Neutrophil (primary cell): ENCODE data around the gene VSIG8.

Source experiments
- H3K27ac ChIP-seq: fragments of 200-600 bp; sonication (generic); 2 replicates; pipeline ENCODE4 v1.5.1; 2016; ENCODE audit warnings: mild to moderate bottlenecking, moderate library complexity
- H3K27me3 ChIP-seq: fragments of 200-600 bp; sonication (generic); 2 replicates; pipeline ENCODE4 v1.6.0; 2016; ENCODE audit warnings: mild to moderate bottlenecking
- H3K36me3 ChIP-seq: fragments of 200-600 bp; sonication (generic); 2 replicates; pipeline ENCODE4 v1.5.1; 2017
- H3K4me1 ChIP-seq, 2 experiments: fragments of 200-600 bp in 1 of 2; sonication (generic) in 1 of 2; 1 replicate in 1 of 2; 2 replicates in 1 of 2; pipeline versions ENCODE4 v1.5.1 to v1.6.1; 2013 to 2016; ENCODE audit warnings: low read depth in 1 of 2, low read length in 1 of 2, mild to moderate bottlenecking in 1 of 2, moderate library complexity in 1 of 2; ENCODE audit not compliant: control insufficient read depth in 1 of 2, insufficient read depth in 1 of 2
- H3K4me3 ChIP-seq, 2 experiments: fragments of 200-600 bp in 1 of 2; sonication (generic) in 1 of 2; 1 replicate in 1 of 2; 2 replicates in 1 of 2; pipeline ENCODE4 v1.5.1; 2013 to 2016; ENCODE audit warnings: low read depth in 1 of 2, low read length in 1 of 2, mild to moderate bottlenecking in 1 of 2, moderate library complexity in 1 of 2
- H3K9me3 ChIP-seq: fragments of 200-600 bp; sonication (generic); 2 replicates; pipeline ENCODE4 v1.5.1; 2016
- CTCF ChIP-seq: fragments of 200-600 bp; sonication (generic); IDR thresholded peaks from 2 replicates; pipeline ENCODE4 v1.5.1; 2016; ENCODE audit warnings: antibody characterized with exemption

VSIG8 gene

GRCh38 chr1:159873530-159874143 lies 11.2 kb upstream of the VSIG8 start:
- no peaks in the 10 kb centered on the region for H3K27me3 ChIP-seq
- TF ChIP-seq CTCF = no peak
- H3K9me3 ChIP-seq = no peaks in the 10 kb centered on the region
- H3K27ac ChIP-seq = no peak overlapping the region
- H3K4me1 ChIP-seq = peaks cover 7 to 12% of the 10 kb centered on the region in 2 experiments
- no peaks in the 10 kb centered on the region for H3K36me3 ChIP-seq
- no peak overlapping the region for H3K4me3 ChIP-seq

- no peak for TF ChIP-seq CTCF
- Histone ChIP-seq H3K9me3 (no peaks in the 10 kb centered on the region), H3K27me3 (peaks cover 4% of the 10 kb centered on the region)
Observed at GRCh38 chr1:159872891-159873290, 10.4 kb upstream of the VSIG8 start.

GRCh38 chr1:159870704-159871103 lies 8.2 kb upstream of the VSIG8 start:
- no peak for TF ChIP-seq CTCF
- peaks cover 9% of the 10 kb centered on the region for H3K27me3 ChIP-seq
- no peak overlapping the region for H3K27ac ChIP-seq
- no peak overlapping the region for H3K4me3 ChIP-seq
- H3K9me3 ChIP-seq = no peaks in the 10 kb centered on the region
- H3K36me3 ChIP-seq = no peaks in the 10 kb centered on the region
- H3K4me1 ChIP-seq = peaks cover 0 to 5% of the 10 kb centered on the region in 2 experiments

More at GRCh38 chr1:159872891-159873290, 10.4 kb upstream of the VSIG8 start:
- H3K4me1 ChIP-seq = peaks cover 4 to 7% of the 10 kb centered on the region in 2 experiments
- H3K4me3 ChIP-seq = no peak overlapping the region
- H3K27ac ChIP-seq = no peak overlapping the region
- H3K36me3 ChIP-seq = no peaks in the 10 kb centered on the region

- H3K4me3 ChIP-seq = no peak overlapping the region
- TF ChIP-seq CTCF = no peak
- H3K36me3 ChIP-seq = no peaks in the 10 kb centered on the region
- H3K27ac ChIP-seq = no peak overlapping the region
- H3K27me3 ChIP-seq = peaks cover 9% of the 10 kb centered on the region
- no peaks in the 10 kb centered on the region for H3K9me3 ChIP-seq
- peaks cover 0 to 5% of the 10 kb centered on the region in 2 experiments for H3K4me1 ChIP-seq
Observed at GRCh38 chr1:159869607-159870006, 7.2 kb upstream of the VSIG8 start.

- peaks cover 9% of the 10 kb centered on the region for H3K27me3 ChIP-seq
- TF ChIP-seq CTCF = no peak
- H3K4me1 ChIP-seq = peaks cover 0 to 5% of the 10 kb centered on the region in 2 experiments
- H3K4me3 ChIP-seq = no peak overlapping the region
- H3K36me3 ChIP-seq = no peaks in the 10 kb centered on the region
- no peak overlapping the region for H3K27ac ChIP-seq
- H3K9me3 ChIP-seq = no peaks in the 10 kb centered on the region
Observed at GRCh38 chr1:159869173-159869572, 6.7 kb upstream of the VSIG8 start.
